ENCODE results near the gene GALP.
"Not testable (repeated sequence)": the region's sequence is repeated elsewhere in the genome, so short reads cannot be mapped to it uniquely, and the experiment has no call there.

The GALP gene

GRCh38 chr19:56161534-56161933 is 14.3 kb upstream of the GALP start:
- no peaks in the 10 kb centered on the region for H3K9me3 ChIP-seq (ENCODE audit: control insufficient read depth, insufficient read depth, low read depth, low read length)
- H3K27me3 ChIP-seq (ENCODE audit: control insufficient read depth, insufficient read depth, low read length): no peaks in the 10 kb centered on the region
- no peaks in the 10 kb centered on the region for H3K4me1 ChIP-seq (ENCODE audit: control insufficient read depth, insufficient read depth, low read length)
- no peak overlapping the region for H3K4me3 ChIP-seq (ENCODE audit: low read depth, low read length)
- peaks cover 35% of the 10 kb centered on the region for H3K36me3 ChIP-seq (ENCODE audit: control insufficient read depth, insufficient read depth, low read length)
- H3K9ac ChIP-seq (ENCODE audit: low read length): no peak overlapping the region
- no peak overlapping the region for H3K27ac ChIP-seq (ENCODE audit: low read depth, low read length)

- Histone ChIP-seq H3K9me3 (ENCODE audit: control insufficient read depth, insufficient read depth, low read depth, low read length) (no peaks in the 10 kb centered on the region), H3K27ac (ENCODE audit: low read depth, low read length) (no peak overlapping the region), H3K9ac (ENCODE audit: low read length) (no peak overlapping the region), H3K36me3 (ENCODE audit: control insufficient read depth, insufficient read depth, low read length) (peaks cover 35% of the 10 kb centered on the region), H3K27me3 (ENCODE audit: control insufficient read depth, insufficient read depth, low read length) (no peaks in the 10 kb centered on the region), H3K4me3 (ENCODE audit: low read depth, low read length) (no peak overlapping the region), H3K4me1 (ENCODE audit: control insufficient read depth, insufficient read depth, low read length) (no peaks in the 10 kb centered on the region)
Measured at GRCh38 chr19:56162258-56162657, 13.6 kb upstream of the GALP start.

GRCh38 chr19:56163097-56163496 is 12.7 kb upstream of the GALP start:
- H3K4me1 ChIP-seq (ENCODE audit: control insufficient read depth, insufficient read depth, low read length): no peaks in the 10 kb centered on the region
- no peak overlapping the region for H3K9ac ChIP-seq (ENCODE audit: low read length)
- H3K9me3 ChIP-seq (ENCODE audit: control insufficient read depth, insufficient read depth, low read depth, low read length): no peaks in the 10 kb centered on the region
- H3K4me3 ChIP-seq (ENCODE audit: low read depth, low read length): no peak overlapping the region
- no peak overlapping the region for H3K27ac ChIP-seq (ENCODE audit: low read depth, low read length)
- H3K27me3 ChIP-seq (ENCODE audit: control insufficient read depth, insufficient read depth, low read length): no peaks in the 10 kb centered on the region
- H3K36me3 ChIP-seq (ENCODE audit: control insufficient read depth, insufficient read depth, low read length): peaks cover 29% of the 10 kb centered on the region

- no peaks in the 10 kb centered on the region for H3K36me3 ChIP-seq (ENCODE audit: control insufficient read depth, insufficient read depth, low read length)
- H3K27ac ChIP-seq (ENCODE audit: low read depth, low read length): no peak overlapping the region
- no peaks in the 10 kb centered on the region for H3K9me3 ChIP-seq (ENCODE audit: control insufficient read depth, insufficient read depth, low read depth, low read length)
- peaks cover 3% of the 10 kb centered on the region; the same call in 1 of the 2 replicates for H3K27me3 ChIP-seq (ENCODE audit: control insufficient read depth, insufficient read depth, low read length)
- no peak overlapping the region for H3K9ac ChIP-seq (ENCODE audit: low read length)
- no peak overlapping the region for H3K4me3 ChIP-seq (ENCODE audit: low read depth, low read length)
- no peaks in the 10 kb centered on the region for H3K4me1 ChIP-seq (ENCODE audit: control insufficient read depth, insufficient read depth, low read length)
Measured at GRCh38 chr19:56167064-56167578, 8.7 kb upstream of the GALP start.

- H3K27ac ChIP-seq (ENCODE audit: low read depth, low read length): no peak overlapping the region
- H3K9me3 ChIP-seq (ENCODE audit: control insufficient read depth, insufficient read depth, low read depth, low read length): no peaks in the 10 kb centered on the region
- peaks cover 3% of the 10 kb centered on the region; the same call in 1 of the 2 replicates for H3K27me3 ChIP-seq (ENCODE audit: control insufficient read depth, insufficient read depth, low read length)
- peaks cover 1% of the 10 kb centered on the region; the same call in 1 of the 2 replicates for H3K4me1 ChIP-seq (ENCODE audit: control insufficient read depth, insufficient read depth, low read length)
- H3K9ac ChIP-seq (ENCODE audit: low read length): no peak overlapping the region
- H3K36me3 ChIP-seq (ENCODE audit: control insufficient read depth, insufficient read depth, low read length): no peaks in the 10 kb centered on the region
- no peak overlapping the region for H3K4me3 ChIP-seq (ENCODE audit: low read depth, low read length)
Measured at GRCh38 chr19:56170261-56170660, 5.5 kb upstream of the GALP start.

GRCh38 chr19:56174086-56174485 is 1.7 kb upstream of the GALP start:
- Histone ChIP-seq H3K9ac (ENCODE audit: low read length) (no peak overlapping the region), H3K36me3 (ENCODE audit: control insufficient read depth, insufficient read depth, low read length) (no peaks in the 10 kb centered on the region), H3K4me3 (ENCODE audit: low read depth, low read length) (no peak overlapping the region), H3K9me3 (ENCODE audit: control insufficient read depth, insufficient read depth, low read depth, low read length) (no peaks in the 10 kb centered on the region), H3K27me3 (ENCODE audit: control insufficient read depth, insufficient read depth, low read length) (peaks cover 17% of the 10 kb centered on the region; the same call in 1 of the 2 replicates), H3K4me1 (ENCODE audit: control insufficient read depth, insufficient read depth, low read length) (peaks cover 6% of the 10 kb centered on the region; the same call in 1 of the 2 replicates), H3K27ac (ENCODE audit: low read depth, low read length) (no peak overlapping the region)

GRCh38 chr19:56174550-56174949 is 1.3 kb upstream of the GALP start:
- Histone ChIP-seq H3K27me3 (ENCODE audit: control insufficient read depth, insufficient read depth, low read length) (peaks cover 17% of the 10 kb centered on the region; the same call in 1 of the 2 replicates), H3K9me3 (ENCODE audit: control insufficient read depth, insufficient read depth, low read depth, low read length) (no peaks in the 10 kb centered on the region), H3K9ac (ENCODE audit: low read length) (no peak overlapping the region), H3K4me1 (ENCODE audit: control insufficient read depth, insufficient read depth, low read length) (peaks cover 6% of the 10 kb centered on the region; the same call in 1 of the 2 replicates), H3K36me3 (ENCODE audit: control insufficient read depth, insufficient read depth, low read length) (no peaks in the 10 kb centered on the region), H3K27ac (ENCODE audit: low read depth, low read length) (no peak overlapping the region), H3K4me3 (ENCODE audit: low read depth, low read length) (no peak overlapping the region)

- H3K9me3 ChIP-seq (ENCODE audit: control insufficient read depth, insufficient read depth, low read depth, low read length); H3K9ac ChIP-seq (ENCODE audit: low read length); H3K4me1 ChIP-seq (ENCODE audit: control insufficient read depth, insufficient read depth, low read length); H3K36me3 ChIP-seq (ENCODE audit: control insufficient read depth, insufficient read depth, low read length); H3K4me3 ChIP-seq (ENCODE audit: low read depth, low read length); H3K27ac ChIP-seq (ENCODE audit: low read depth, low read length): not testable (repeated sequence)
- H3K27me3 ChIP-seq (ENCODE audit: control insufficient read depth, insufficient read depth, low read length): peaks cover 14% of the 10 kb centered on the region; the same call in 1 of the 2 replicates
Measured at GRCh38 chr19:56176310-56176709, 502 bp downstream of the GALP start.

- H3K4me1 ChIP-seq (ENCODE audit: control insufficient read depth, insufficient read depth, low read length): peaks cover 6% of the 10 kb centered on the region; the same call in 1 of the 2 replicates
- no peak overlapping the region for H3K4me3 ChIP-seq (ENCODE audit: low read depth, low read length)
- no peak overlapping the region for H3K9ac ChIP-seq (ENCODE audit: low read length)
- no peaks in the 10 kb centered on the region for H3K36me3 ChIP-seq (ENCODE audit: control insufficient read depth, insufficient read depth, low read length)
- no peaks in the 10 kb centered on the region for H3K9me3 ChIP-seq (ENCODE audit: control insufficient read depth, insufficient read depth, low read depth, low read length)
- H3K27me3 ChIP-seq (ENCODE audit: control insufficient read depth, insufficient read depth, low read length): peaks cover 17% of the 10 kb centered on the region; the same call in 1 of the 2 replicates
- no peak overlapping the region for H3K27ac ChIP-seq (ENCODE audit: low read depth, low read length)
Measured at GRCh38 chr19:56176881-56177280, 1.1 kb downstream of the GALP start.

- Histone ChIP-seq H3K27ac (ENCODE audit: low read depth, low read length) (no peak overlapping the region), H3K9ac (ENCODE audit: low read length) (no peak overlapping the region), H3K4me3 (ENCODE audit: low read depth, low read length) (no peak overlapping the region), H3K27me3 (ENCODE audit: control insufficient read depth, insufficient read depth, low read length) (peaks cover 21% of the 10 kb centered on the region; the same call in 1 of the 2 replicates), H3K36me3 (ENCODE audit: control insufficient read depth, insufficient read depth, low read length) (no peaks in the 10 kb centered on the region), H3K9me3 (ENCODE audit: control insufficient read depth, insufficient read depth, low read depth, low read length) (no peaks in the 10 kb centered on the region), H3K4me1 (ENCODE audit: control insufficient read depth, insufficient read depth, low read length) (peaks cover 6% of the 10 kb centered on the region; the same call in 1 of the 2 replicates)
Measured at GRCh38 chr19:56177564-56178243, 1.9 kb downstream of the GALP start.

- H3K9me3 ChIP-seq (ENCODE audit: control insufficient read depth, insufficient read depth, low read depth, low read length): no peaks in the 10 kb centered on the region
- H3K27me3 ChIP-seq (ENCODE audit: control insufficient read depth, insufficient read depth, low read length): no peaks in the 10 kb centered on the region
- no peaks in the 10 kb centered on the region for H3K36me3 ChIP-seq (ENCODE audit: control insufficient read depth, insufficient read depth, low read length)
- H3K27ac ChIP-seq (ENCODE audit: low read depth, low read length): no peak overlapping the region
- no peaks in the 10 kb centered on the region for H3K4me1 ChIP-seq (ENCODE audit: control insufficient read depth, insufficient read depth, low read length)
- H3K4me3 ChIP-seq (ENCODE audit: low read depth, low read length): no peak overlapping the region
- no peak overlapping the region for H3K9ac ChIP-seq (ENCODE audit: low read length)
Measured at GRCh38 chr19:56189785-56190184, 14.0 kb downstream of the GALP start.

Data from HUES6 (cell line).